ENCODE results near the gene TRIM26. TPM values are rescaled to one million over a fixed set of nuclear protein-coding genes. Genes with fewer than 3 reads are reported as not detected.

TRIM26 gene
- total RNA-seq, 1 donor from 2014 or later = 58.5 TPM

GRCh38 chr6:30150671-30151395 is 62.4 kb downstream of the TRIM26 start:
- DNase-seq = no peak
- peaks cover 3% of the 10 kb centered on the region for H3K4me1 Mint-ChIP-seq (ENCODE audit: low read depth, unreplicated experiment)
- H3K9me3 Mint-ChIP-seq (ENCODE audit: unreplicated experiment) = peaks cover 4% of the 10 kb centered on the region
- no peak for TF ChIP-seq CTCF (IDR thresholded peaks at IDR 0.05; ENCODE audit: partially characterized antibody, unreplicated experiment)
- no peak overlapping the region for H3K4me3 Mint-ChIP-seq (ENCODE audit: unreplicated experiment)
- H3K36me3 Mint-ChIP-seq (ENCODE audit: unreplicated experiment) = no peaks in the 10 kb centered on the region
- no peak overlapping the region for H3K27ac Mint-ChIP-seq (ENCODE audit: unreplicated experiment)
- peaks cover 5% of the 10 kb centered on the region for H3K27me3 Mint-ChIP-seq (ENCODE audit: unreplicated experiment)

- Mint-ChIP-seq H3K9me3 (ENCODE audit: unreplicated experiment) (peaks cover 5% of the 10 kb centered on the region), H3K27me3 (ENCODE audit: unreplicated experiment) (peaks cover 5% of the 10 kb centered on the region), H3K4me3 (ENCODE audit: unreplicated experiment) (no peak overlapping the region), H3K27ac (ENCODE audit: unreplicated experiment) (no peak overlapping the region), H3K36me3 (ENCODE audit: unreplicated experiment) (no peaks in the 10 kb centered on the region), H3K4me1 (ENCODE audit: low read depth, unreplicated experiment) (peaks cover 6% of the 10 kb centered on the region)
- TF ChIP-seq CTCF (IDR thresholded peaks at IDR 0.05; ENCODE audit: partially characterized antibody, unreplicated experiment) = no peak
- no peak for DNase-seq
These were observed 63.2 kb downstream of the TRIM26 start for GRCh38 chr6:30149858-30150550.

GRCh38 chr6:30149234-30149633 is 64.0 kb downstream of the TRIM26 start:
- peaks cover 5% of the 10 kb centered on the region for H3K9me3 Mint-ChIP-seq (ENCODE audit: unreplicated experiment)
- no peaks in the 10 kb centered on the region for H3K36me3 Mint-ChIP-seq (ENCODE audit: unreplicated experiment)
- peaks cover 5% of the 10 kb centered on the region for H3K27me3 Mint-ChIP-seq (ENCODE audit: unreplicated experiment)
- no peak for TF ChIP-seq CTCF (IDR thresholded peaks at IDR 0.05; ENCODE audit: partially characterized antibody, unreplicated experiment)
- no peak overlapping the region for H3K27ac Mint-ChIP-seq (ENCODE audit: unreplicated experiment)
- no peak for DNase-seq
- H3K4me1 Mint-ChIP-seq (ENCODE audit: low read depth, unreplicated experiment) = peaks cover 3% of the 10 kb centered on the region
- H3K4me3 Mint-ChIP-seq (ENCODE audit: unreplicated experiment) = no peak overlapping the region

GRCh38 chr6:30147096-30147495 is 66.1 kb downstream of the TRIM26 start:
- Mint-ChIP-seq H3K4me1 (ENCODE audit: low read depth, unreplicated experiment) (peaks cover 3% of the 10 kb centered on the region), H3K27me3 (ENCODE audit: unreplicated experiment) (no peaks in the 10 kb centered on the region), H3K4me3 (ENCODE audit: unreplicated experiment) (no peak overlapping the region), H3K27ac (ENCODE audit: unreplicated experiment) (no peak overlapping the region), H3K36me3 (ENCODE audit: unreplicated experiment) (no peaks in the 10 kb centered on the region), H3K9me3 (ENCODE audit: unreplicated experiment) (peaks cover 2% of the 10 kb centered on the region)
- DNase-seq = no peak
- no peak for TF ChIP-seq CTCF (IDR thresholded peaks at IDR 0.05; ENCODE audit: partially characterized antibody, unreplicated experiment)

GRCh38 chr6:30145818-30146217 is 67.4 kb downstream of the TRIM26 start:
- Mint-ChIP-seq H3K9me3 (ENCODE audit: unreplicated experiment) (peaks cover 4% of the 10 kb centered on the region), H3K27ac (ENCODE audit: unreplicated experiment) (no peak overlapping the region), H3K36me3 (ENCODE audit: unreplicated experiment) (no peaks in the 10 kb centered on the region), H3K4me1 (ENCODE audit: low read depth, unreplicated experiment) (peaks cover 3% of the 10 kb centered on the region), H3K27me3 (ENCODE audit: unreplicated experiment) (no peaks in the 10 kb centered on the region), H3K4me3 (ENCODE audit: unreplicated experiment) (no peak overlapping the region)
- no peak for TF ChIP-seq CTCF (IDR thresholded peaks at IDR 0.05; ENCODE audit: partially characterized antibody, unreplicated experiment)
- DNase-seq = no peak
